Heart left ventricle (tissue), 13 donors: Measurements from ENCODE around the gene NELFB.

Experiments used
- CTCF ChIP-seq, 12 donors: fragments of 200-600 bp; sonication (generic) in 4 of 12; IDR thresholded peaks; one replicate each; pipeline versions ENCODE4 v1.5.0 to v1.8.0; 2018 to 2022; ENCODE audit warnings: antibody characterized with exemption in 12 of 12, mild to moderate bottlenecking in 5 of 12
- POLR2A ChIP-seq, 2 donors: fragments of 450-650 bp; IDR thresholded peaks; one replicate each; pipeline ENCODE4 v1.6.1; 2017; ENCODE audit warnings: antibody characterized with exemption in 2 of 2, mild to moderate bottlenecking in 2 of 2, moderate library complexity in 2 of 2
- donor health status: ischemic (EF 13 %, LVEDD 7.1; RV severe dilation, severe dysfunction).
- donor health status: DM: no; HTN: yes; CAD: no.
- donor health status: DM: no; HTN: no; CAD: no.
- donor health status: ischemic (EF 25% LVEDD 6.9; RV normal size, moderate dysfunction).
- donor health status: ischemic (EF 25% LVEDD 5.7; RV mildly dilated, moderate dysfunction).
- donor health status: ischemic (EF 35%, LVEDD 5.7; RV mildly dilated, moderate dysfunction).
- donor health status: nonischemic (EF 11% LVEDD 7.7; RV severe dilation, severe dysfunction).
- donor health status: DM: yes; HTN: yes; CAD: no.
- donor health status: PGD.
- donor health status: ischemic (EF 29% LVEDD 5.4; RV normal size, mild dysfunction).
- donor health status: nonischemic (EF 23%, LVEDD 6.1; RV moderate dilation, normal function).

- TF ChIP-seq CTCF (IDR thresholded peaks at IDR 0.05), result no peak
- TF ChIP-seq POLR2A (IDR thresholded peaks at IDR 0.05), result no peak
Observed at GRCh38 chr9:137275588-137276472, 20.7 kb downstream of the NELFB start.
